Endodermal cell (in vitro differentiated cells): ENCODE measurements around the gene SLC26A8. TPM values are rescaled to one million over a fixed set of nuclear protein-coding genes. Genes with fewer than 3 reads are reported as not detected.

Source experiments
- DNase-seq: peaks from one replicate; pipeline ENCODE4 v3.0.0-alpha.2; 2017
- H3K27ac ChIP-seq: 2 replicates; pipeline ENCODE4 v1.5.1; 2013; ENCODE audit warnings: mild to moderate bottlenecking, low read depth, low read length, moderate library complexity
- H3K27me3 ChIP-seq: 2 replicates; pipeline ENCODE4 v1.6.1; 2013; ENCODE audit warnings: mild to moderate bottlenecking, low read length, moderate library complexity; ENCODE audit not compliant: insufficient read depth, control insufficient read depth, poor library complexity, severe bottlenecking
- H3K36me3 ChIP-seq: 2 replicates; pipeline ENCODE4 v1.7.0; 2013; ENCODE audit warnings: mild to moderate bottlenecking, low read length, moderate library complexity; ENCODE audit not compliant: control insufficient read depth, insufficient read depth
- H3K4me1 ChIP-seq: one replicate; pipeline ENCODE4 v1.7.0; 2013; ENCODE audit warnings: low read length; ENCODE audit not compliant: control insufficient read depth, insufficient read depth
- H3K4me3 ChIP-seq: 2 replicates; pipeline ENCODE4 v1.5.1; 2013; ENCODE audit warnings: mild to moderate bottlenecking, low read length, moderate library complexity
- H3K9ac ChIP-seq: 2 replicates; pipeline ENCODE4 v1.6.1; 2013; ENCODE audit warnings: mild to moderate bottlenecking, low read length, moderate library complexity; ENCODE audit not compliant: poor library complexity, severe bottlenecking; ENCODE audit errors: extremely low read depth
- H3K9me3 ChIP-seq: 2 replicates; pipeline ENCODE4 v1.6.1; 2013; ENCODE audit warnings: mild to moderate bottlenecking, low read length, moderate library complexity; ENCODE audit not compliant: control insufficient read depth
- H3K27ac Mint-ChIP-seq: 2 replicates; pipeline ENCODE4 v1.8.0; 2020; ENCODE audit warnings: mixed read lengths
- H3K27me3 Mint-ChIP-seq: 2 replicates; pipeline ENCODE4 v1.8.0; 2021; ENCODE audit warnings: mild to moderate bottlenecking, mixed read lengths; ENCODE audit not compliant: insufficient read depth
- H3K36me3 Mint-ChIP-seq: 2 replicates; pipeline ENCODE4 v1.8.0; 2020; ENCODE audit warnings: low read depth, mixed read lengths
- H3K4me1 Mint-ChIP-seq: 2 replicates; pipeline ENCODE4 v1.8.0; 2020; ENCODE audit warnings: mixed read lengths
- H3K4me3 Mint-ChIP-seq: 2 replicates; pipeline ENCODE4 v1.8.0; 2020; ENCODE audit warnings: mild to moderate bottlenecking, moderate library complexity, mixed read lengths
- H3K9me3 Mint-ChIP-seq: 2 replicates; pipeline ENCODE4 v1.8.0; 2020; ENCODE audit warnings: mild to moderate bottlenecking, mixed read lengths
- CTCF ChIP-seq: fragments of 200-600 bp; sonication (generic); conservative IDR thresholded peaks from 2 replicates; pipeline ENCODE4 v1.5.0; 2021; ENCODE audit warnings: antibody characterized with exemption, mild to moderate bottlenecking
- WGBS, 2 experiments: methylation state at CpG; one replicate each; pipeline versions ENCODE4 v1.1.5 to v1.1.7; 2013; ENCODE audit warnings: missing lambda C conversion rate in 2 of 2, mixed read lengths in 1 of 2; ENCODE audit not compliant: insufficient coverage in 1 of 2, insufficient read length in 1 of 2; 5-methylcytosine and 5-hydroxymethylcytosine counted together
- total RNA-seq, 2 donors: library from RNA; stranded (reverse); fragmentation: NEBNext Ultra II Directional in 1 of 2; extraction: Animal tissue kit (Norgen Biotek cat#: 25700) in 1 of 2; gene quantifications; 2 replicates in 1 of 2; 3 replicates in 1 of 2; pipeline ENCODE4 v1.2.1, GENCODE V29; 2021

The SLC26A8 gene
- total RNA-seq, 2 donors from 2014 or later: not detected

GRCh38 chr6:36028877-36029324 is 4.5 kb upstream of the SLC26A8 start:
- H3K27ac Mint-ChIP-seq: peak overlapping the region; percentile 92
- Histone ChIP-seq H3K27ac (no peak overlapping the region), H3K27me3 (no peaks in the 10 kb centered on the region), H3K4me3 (peak overlapping the region; percentile 95), H3K36me3 (no peaks in the 10 kb centered on the region), H3K9ac (peak overlapping the region; percentile 84), H3K4me1 (peaks cover 9% of the 10 kb centered on the region), H3K9me3 (no peaks in the 10 kb centered on the region)
- H3K4me1 Mint-ChIP-seq: peaks cover 28% of the 10 kb centered on the region
- DNase-seq: peak; percentile 70
- no peak for TF ChIP-seq CTCF
- 2 to 3% methylated on average over 8 to 13 of the region's 13 CpGs for WGBS, 2 experiments
- H3K36me3 Mint-ChIP-seq: peaks cover 4% of the 10 kb centered on the region
- H3K27me3 Mint-ChIP-seq: peaks cover 5% of the 10 kb centered on the region
- peak overlapping the region; percentile 84 for H3K4me3 Mint-ChIP-seq
- no peaks in the 10 kb centered on the region for H3K9me3 Mint-ChIP-seq

- no peak for TF ChIP-seq CTCF
- Mint-ChIP-seq H3K27ac (peak overlapping the region; percentile 92), H3K9me3 (no peaks in the 10 kb centered on the region), H3K27me3 (peaks cover 5% of the 10 kb centered on the region), H3K4me3 (peak overlapping the region; percentile 84), H3K4me1 (peaks cover 29% of the 10 kb centered on the region), H3K36me3 (peaks cover 4% of the 10 kb centered on the region)
- peaks cover 10% of the 10 kb centered on the region for H3K4me1 ChIP-seq
- no peaks in the 10 kb centered on the region for H3K27me3 ChIP-seq
- H3K27ac ChIP-seq: peak overlapping the region; percentile 85
- peak overlapping the region; percentile 95 for H3K4me3 ChIP-seq
- no peaks in the 10 kb centered on the region for H3K36me3 ChIP-seq
- H3K9ac ChIP-seq: peak overlapping the region; percentile 84
- WGBS, 2 experiments: 0% methylated on average over 25 to 44 of the region's 44 CpGs
- no peaks in the 10 kb centered on the region for H3K9me3 ChIP-seq
- peak; percentile 74 for DNase-seq
These were observed 3.8 kb upstream of the SLC26A8 start for GRCh38 chr6:36028088-36028876.

- peak; percentile 87 for TF ChIP-seq CTCF
- Mint-ChIP-seq H3K27ac (peak within 1 kb of the TSS; percentile 92), H3K9me3 (no peaks in the 10 kb centered on the region), H3K27me3 (peaks cover 5% of the 10 kb centered on the region), H3K4me1 (peaks cover 29% of the 10 kb centered on the region), H3K36me3 (peaks cover 4% of the 10 kb centered on the region), H3K4me3 (peak within 1 kb of the TSS; percentile 84)
- H3K27ac ChIP-seq: peak within 1 kb of the TSS; percentile 85
- H3K9ac ChIP-seq: peak within 1 kb of the TSS; percentile 84
- 0 to 1% methylated on average over 27 to 62 of the region's 62 CpGs for WGBS, 2 experiments
- H3K27me3 ChIP-seq: no peaks in the 10 kb centered on the region
- H3K4me3 ChIP-seq: peak within 1 kb of the TSS; percentile 95
- no peaks in the 10 kb centered on the region for H3K36me3 ChIP-seq
- peaks cover 10% of the 10 kb centered on the region for H3K4me1 ChIP-seq
- no peaks in the 10 kb centered on the region for H3K9me3 ChIP-seq
- peak; percentile 100 for DNase-seq
These were observed 3.2 kb upstream of the SLC26A8 start, which contains the start of gene MAPK14 for GRCh38 chr6:36027501-36028087. TSS of gene MAPK14 (plus strand) at chr6:36027808. CDS start at chr6:36028158, 350 bp downstream.
